HepG2 (cell line): ENCODE results near the gene PRDM11. TPM values are rescaled to one million over a fixed set of nuclear protein-coding genes. Genes with fewer than 3 reads are reported as not detected.
A peak's percentile ranks its signal among the peaks of the same experiment; 100 is the strongest.

Source experiments
- CBX2 ChIP-seq, 2 experiments: fragments of 200-600 bp in 1 of 2; sonication (generic); formaldehyde crosslinking in 1 of 2; IDR thresholded peaks; 2 replicates each; pipeline versions ENCODE4 v1.7.0 to v1.8.1; 2018 to 2022; ENCODE audit warnings: low read depth in 2 of 2, low read length in 1 of 2, mild to moderate bottlenecking in 1 of 2, missing genetic modification reagents in 1 of 2
- CHD4 ChIP-seq: fragments of 200-600 bp; sonication (generic); IDR thresholded peaks from 2 replicates; pipeline ENCODE4 v1.7.0; 2017; ENCODE audit warnings: mild to moderate bottlenecking, low read length, borderline replicate concordance
- MTA3 ChIP-seq: sonication (generic); formaldehyde crosslinking; IDR thresholded peaks from 2 replicates; pipeline ENCODE4 v1.4.0; 2020; ENCODE audit warnings: missing genetic modification reagents
- NRL ChIP-seq: sonication (generic); formaldehyde crosslinking; IDR thresholded peaks from 2 replicates; pipeline ENCODE4 v1.5.0; 2020; ENCODE audit warnings: missing genetic modification reagents, mild to moderate bottlenecking, moderate library complexity, borderline replicate concordance
- SALL1 ChIP-seq: sonication (generic); formaldehyde crosslinking; IDR thresholded peaks from 2 replicates; pipeline ENCODE4 v1.8.0; 2022; ENCODE audit warnings: mild to moderate bottlenecking, missing genetic modification reagents
- SRSF4 ChIP-seq: fragments of 200-400 bp; formaldehyde crosslinking; IDR thresholded peaks from one replicate; pipeline ENCODE4 v1.6.1; 2018; ENCODE audit warnings: mild to moderate bottlenecking, low read depth, low read length, moderate library complexity; ENCODE audit not compliant: poor library complexity, severe bottlenecking
- SUZ12 ChIP-seq: fragments of 150-350 bp; IDR thresholded peaks from 2 replicates; pipeline ENCODE4 v1.6.1; 2014; ENCODE audit warnings: low read depth, low read length
- ZNF670 ChIP-seq: sonication (generic); formaldehyde crosslinking; IDR thresholded peaks from 2 replicates; pipeline ENCODE4 v1.8.0; 2022; ENCODE audit warnings: mild to moderate bottlenecking, missing genetic modification reagents, borderline replicate concordance
- ZSCAN22 ChIP-seq: sonication (generic); formaldehyde crosslinking; IDR thresholded peaks from 2 replicates; pipeline ENCODE4 v1.4.0; 2020; ENCODE audit warnings: mild to moderate bottlenecking, missing genetic modification reagents
- polyA plus RNA-seq, 8 experiments: library from polyadenylated mRNA; depleted of rRNA in 3 of 8; stranded (reverse) in 7 of 8; unstranded in 1 of 8; fragments of >200 nt; fragmentation: Illumina TruSeq in 4 of 8; extraction: Trizol in 4 of 8; gene quantifications; 2 replicates each; pipeline versions ENCODE4 v1.2.1 to v1.2.3, GENCODE V29; 2011 to 2016; ENCODE audit warnings: low read depth in 4 of 8, missing spikeins in 1 of 8, mixed read lengths in 1 of 8; ENCODE audit not compliant: insufficient read depth in 1 of 8
- total RNA-seq, 5 experiments: library from RNA; depleted of rRNA; stranded (reverse); fragments of >200 nt; fragmentation: Illumina TruSeq; extraction: Trizol; gene quantifications; 2 replicates each; pipeline ENCODE4 v1.2.3, GENCODE V29; 2016; ENCODE audit warnings: low read depth in 1 of 5
- TF ChIP-seq, protein P1 (sequence below): sonication (generic); formaldehyde crosslinking; IDR thresholded peaks from 2 replicates; pipeline ENCODE4 v1.5.1; 2020; ENCODE audit warnings: mild to moderate bottlenecking, missing genetic modification reagents, moderate library complexity
- TF ChIP-seq, protein P2 (sequence below): IDR thresholded peaks from 2 replicates; pipeline ENCODE4 v1.6.1; 2012; ENCODE audit warnings: low read length, improper control_type of control experiment
- TF ChIP-seq, protein P3 (sequence below): sonication (generic); formaldehyde crosslinking; IDR thresholded peaks from 2 replicates; pipeline ENCODE4 v1.8.0; 2022; ENCODE audit warnings: mild to moderate bottlenecking, missing genetic modification reagents, moderate library complexity
- TF ChIP-seq, protein P4 (sequence below): fragments of 450-650 bp; IDR thresholded peaks from 2 replicates; pipeline ENCODE4 v1.6.1; 2017; ENCODE audit warnings: mild to moderate bottlenecking
- TF ChIP-seq, protein P5 (sequence below): sonication (generic); formaldehyde crosslinking; conservative IDR thresholded peaks from 2 replicates; pipeline ENCODE4 v1.8.0; 2022; ENCODE audit warnings: mild to moderate bottlenecking, moderate library complexity, missing genetic modification reagents
- TF ChIP-seq, protein P6 (sequence below): IDR thresholded peaks from 2 replicates; pipeline ENCODE4 v1.6.1; 2016; ENCODE audit warnings: mild to moderate bottlenecking

The PRDM11 gene
- total and polyA plus RNA-seq, 2 of the 13 experiments (the other 11 are each of a cell fraction or from before 2014, with no cell fraction given) = 3.4 to 4.7 TPM

DNA sequence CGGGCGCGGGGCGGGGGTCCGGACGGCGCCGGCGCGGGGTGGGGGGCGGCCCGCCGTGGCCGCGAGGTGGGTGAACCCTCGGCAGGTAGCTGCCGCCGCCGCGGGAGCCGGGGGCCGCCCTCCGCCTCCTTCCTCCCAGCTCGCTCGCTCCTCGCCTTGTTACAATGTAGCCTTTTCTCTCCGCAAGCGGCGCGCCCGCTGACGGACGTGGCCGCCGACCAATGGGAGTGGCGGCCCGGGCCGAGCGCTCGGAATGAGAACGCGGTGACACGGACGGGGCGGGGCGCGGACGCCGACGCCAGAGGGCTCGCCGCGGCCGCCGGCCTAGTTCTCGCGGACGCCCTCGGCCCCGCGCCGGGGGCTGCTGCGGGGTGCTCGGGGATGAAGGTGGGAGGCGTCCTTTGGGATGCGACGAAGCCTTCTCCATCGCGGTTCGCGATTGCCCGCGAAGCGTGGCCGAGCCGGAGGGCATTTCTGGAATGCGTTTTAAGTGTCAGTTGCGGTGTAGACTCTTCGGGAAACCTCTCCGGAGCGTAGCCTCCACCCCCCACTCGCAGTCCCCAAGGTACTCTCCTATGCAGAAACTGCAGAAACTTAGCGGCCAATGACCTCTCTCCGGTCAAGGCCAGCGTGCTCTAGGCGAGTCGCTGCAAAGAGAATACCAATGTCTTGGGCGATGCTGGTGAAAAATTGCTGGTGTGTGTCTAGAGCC lies 734 bp downstream of the PRDM11 start (continued):
- TF ChIP-seq, protein P1, sequence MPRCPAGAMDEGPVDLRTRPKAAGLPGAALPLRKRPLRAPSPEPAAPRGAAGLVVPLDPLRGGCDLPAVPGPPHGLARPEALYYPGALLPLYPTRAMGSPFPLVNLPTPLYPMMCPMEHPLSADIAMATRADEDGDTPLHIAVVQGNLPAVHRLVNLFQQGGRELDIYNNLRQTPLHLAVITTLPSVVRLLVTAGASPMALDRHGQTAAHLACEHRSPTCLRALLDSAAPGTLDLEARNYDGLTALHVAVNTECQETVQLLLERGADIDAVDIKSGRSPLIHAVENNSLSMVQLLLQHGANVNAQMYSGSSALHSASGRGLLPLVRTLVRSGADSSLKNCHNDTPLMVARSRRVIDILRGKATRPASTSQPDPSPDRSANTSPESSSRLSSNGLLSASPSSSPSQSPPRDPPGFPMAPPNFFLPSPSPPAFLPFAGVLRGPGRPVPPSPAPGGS (CRISPR knock-in tag) = peak; percentile 64; the same call in 1 of the 2 replicates
- TF ChIP-seq NRL (no peak; the same call in 1 of the 2 replicates), CHD4 (no peak), SRSF4 (no peak), SALL1 (peak; percentile 67; the same call in 1 of the 2 replicates), ZSCAN22 (CRISPR knock-in tag) (no peak), SUZ12 (no peak), CBX2 (IDR thresholded peaks at IDR 0.05; ENCODE audit: low read depth, low read length) (no peak), CBX2 (CRISPR knock-in tag; IDR thresholded peaks at IDR 0.05; ENCODE audit: low read depth) (no peak), MTA3 (CRISPR knock-in tag) (no peak), ZNF670 (CRISPR knock-in tag) (no peak)
- TF ChIP-seq, protein P2, sequence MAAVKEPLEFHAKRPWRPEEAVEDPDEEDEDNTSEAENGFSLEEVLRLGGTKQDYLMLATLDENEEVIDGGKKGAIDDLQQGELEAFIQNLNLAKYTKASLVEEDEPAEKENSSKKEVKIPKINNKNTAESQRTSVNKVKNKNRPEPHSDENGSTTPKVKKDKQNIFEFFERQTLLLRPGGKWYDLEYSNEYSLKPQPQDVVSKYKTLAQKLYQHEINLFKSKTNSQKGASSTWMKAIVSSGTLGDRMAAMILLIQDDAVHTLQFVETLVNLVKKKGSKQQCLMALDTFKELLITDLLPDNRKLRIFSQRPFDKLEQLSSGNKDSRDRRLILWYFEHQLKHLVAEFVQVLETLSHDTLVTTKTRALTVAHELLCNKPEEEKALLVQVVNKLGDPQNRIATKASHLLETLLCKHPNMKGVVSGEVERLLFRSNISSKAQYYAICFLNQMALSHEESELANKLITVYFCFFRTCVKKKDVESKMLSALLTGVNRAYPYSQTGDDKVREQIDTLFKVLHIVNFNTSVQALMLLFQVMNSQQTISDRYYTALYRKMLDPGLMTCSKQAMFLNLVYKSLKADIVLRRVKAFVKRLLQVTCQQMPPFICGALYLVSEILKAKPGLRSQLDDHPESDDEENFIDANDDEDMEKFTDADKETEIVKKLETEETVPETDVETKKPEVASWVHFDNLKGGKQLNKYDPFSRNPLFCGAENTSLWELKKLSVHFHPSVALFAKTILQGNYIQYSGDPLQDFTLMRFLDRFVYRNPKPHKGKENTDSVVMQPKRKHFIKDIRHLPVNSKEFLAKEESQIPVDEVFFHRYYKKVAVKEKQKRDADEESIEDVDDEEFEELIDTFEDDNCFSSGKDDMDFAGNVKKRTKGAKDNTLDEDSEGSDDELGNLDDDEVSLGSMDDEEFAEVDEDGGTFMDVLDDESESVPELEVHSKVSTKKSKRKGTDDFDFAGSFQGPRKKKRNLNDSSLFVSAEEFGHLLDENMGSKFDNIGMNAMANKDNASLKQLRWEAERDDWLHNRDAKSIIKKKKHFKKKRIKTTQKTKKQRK = no peak
- TF ChIP-seq, protein P3, sequence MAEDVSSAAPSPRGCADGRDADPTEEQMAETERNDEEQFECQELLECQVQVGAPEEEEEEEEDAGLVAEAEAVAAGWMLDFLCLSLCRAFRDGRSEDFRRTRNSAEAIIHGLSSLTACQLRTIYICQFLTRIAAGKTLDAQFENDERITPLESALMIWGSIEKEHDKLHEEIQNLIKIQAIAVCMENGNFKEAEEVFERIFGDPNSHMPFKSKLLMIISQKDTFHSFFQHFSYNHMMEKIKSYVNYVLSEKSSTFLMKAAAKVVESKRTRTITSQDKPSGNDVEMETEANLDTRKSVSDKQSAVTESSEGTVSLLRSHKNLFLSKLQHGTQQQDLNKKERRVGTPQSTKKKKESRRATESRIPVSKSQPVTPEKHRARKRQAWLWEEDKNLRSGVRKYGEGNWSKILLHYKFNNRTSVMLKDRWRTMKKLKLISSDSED (CRISPR knock-in tag) = 0 out of 2 replicates have a peak, but pooled peaks have one; percentile 44
- TF ChIP-seq, protein P4, sequence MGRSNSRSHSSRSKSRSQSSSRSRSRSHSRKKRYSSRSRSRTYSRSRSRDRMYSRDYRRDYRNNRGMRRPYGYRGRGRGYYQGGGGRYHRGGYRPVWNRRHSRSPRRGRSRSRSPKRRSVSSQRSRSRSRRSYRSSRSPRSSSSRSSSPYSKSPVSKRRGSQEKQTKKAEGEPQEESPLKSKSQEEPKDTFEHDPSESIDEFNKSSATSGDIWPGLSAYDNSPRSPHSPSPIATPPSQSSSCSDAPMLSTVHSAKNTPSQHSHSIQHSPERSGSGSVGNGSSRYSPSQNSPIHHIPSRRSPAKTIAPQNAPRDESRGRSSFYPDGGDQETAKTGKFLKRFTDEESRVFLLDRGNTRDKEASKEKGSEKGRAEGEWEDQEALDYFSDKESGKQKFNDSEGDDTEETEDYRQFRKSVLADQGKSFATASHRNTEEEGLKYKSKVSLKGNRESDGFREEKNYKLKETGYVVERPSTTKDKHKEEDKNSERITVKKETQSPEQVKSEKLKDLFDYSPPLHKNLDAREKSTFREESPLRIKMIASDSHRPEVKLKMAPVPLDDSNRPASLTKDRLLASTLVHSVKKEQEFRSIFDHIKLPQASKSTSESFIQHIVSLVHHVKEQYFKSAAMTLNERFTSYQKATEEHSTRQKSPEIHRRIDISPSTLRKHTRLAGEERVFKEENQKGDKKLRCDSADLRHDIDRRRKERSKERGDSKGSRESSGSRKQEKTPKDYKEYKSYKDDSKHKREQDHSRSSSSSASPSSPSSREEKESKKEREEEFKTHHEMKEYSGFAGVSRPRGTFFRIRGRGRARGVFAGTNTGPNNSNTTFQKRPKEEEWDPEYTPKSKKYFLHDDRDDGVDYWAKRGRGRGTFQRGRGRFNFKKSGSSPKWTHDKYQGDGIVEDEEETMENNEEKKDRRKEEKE = no peak
- TF ChIP-seq, protein P5, sequence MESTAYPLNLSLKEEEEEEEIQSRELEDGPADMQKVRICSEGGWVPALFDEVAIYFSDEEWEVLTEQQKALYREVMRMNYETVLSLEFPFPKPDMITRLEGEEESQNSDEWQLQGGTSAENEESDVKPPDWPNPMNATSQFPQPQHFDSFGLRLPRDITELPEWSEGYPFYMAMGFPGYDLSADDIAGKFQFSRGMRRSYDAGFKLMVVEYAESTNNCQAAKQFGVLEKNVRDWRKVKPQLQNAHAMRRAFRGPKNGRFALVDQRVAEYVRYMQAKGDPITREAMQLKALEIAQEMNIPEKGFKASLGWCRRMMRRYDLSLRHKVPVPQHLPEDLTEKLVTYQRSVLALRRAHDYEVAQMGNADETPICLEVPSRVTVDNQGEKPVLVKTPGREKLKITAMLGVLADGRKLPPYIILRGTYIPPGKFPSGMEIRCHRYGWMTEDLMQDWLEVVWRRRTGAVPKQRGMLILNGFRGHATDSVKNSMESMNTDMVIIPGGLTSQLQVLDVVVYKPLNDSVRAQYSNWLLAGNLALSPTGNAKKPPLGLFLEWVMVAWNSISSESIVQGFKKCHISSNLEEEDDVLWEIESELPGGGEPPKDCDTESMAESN (CRISPR knock-in tag) = peak; percentile 74
- TF ChIP-seq, protein P6, sequence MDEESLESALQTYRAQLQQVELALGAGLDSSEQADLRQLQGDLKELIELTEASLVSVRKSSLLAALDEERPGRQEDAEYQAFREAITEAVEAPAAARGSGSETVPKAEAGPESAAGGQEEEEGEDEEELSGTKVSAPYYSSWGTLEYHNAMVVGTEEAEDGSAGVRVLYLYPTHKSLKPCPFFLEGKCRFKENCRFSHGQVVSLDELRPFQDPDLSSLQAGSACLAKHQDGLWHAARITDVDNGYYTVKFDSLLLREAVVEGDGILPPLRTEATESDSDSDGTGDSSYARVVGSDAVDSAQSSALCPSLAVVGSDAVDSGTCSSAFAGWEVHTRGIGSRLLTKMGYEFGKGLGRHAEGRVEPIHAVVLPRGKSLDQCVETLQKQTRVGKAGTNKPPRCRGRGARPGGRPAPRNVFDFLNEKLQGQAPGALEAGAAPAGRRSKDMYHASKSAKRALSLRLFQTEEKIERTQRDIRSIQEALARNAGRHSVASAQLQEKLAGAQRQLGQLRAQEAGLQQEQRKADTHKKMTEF (CRISPR knock-in tag) = peak; percentile 51; the same call in 1 of the 2 replicates
